Endometrial microvascular endothelial cells (primary cell): ENCODE data around the gene LENG9. TPM values are rescaled to one million over a fixed set of nuclear protein-coding genes. Genes with fewer than 3 reads are reported as not detected.
"Not testable (repeated sequence)": the region's sequence is repeated elsewhere in the genome, so short reads cannot be mapped to it uniquely, and the experiment has no call there.

ENCODE experiments used
- in situ Hi-C: cut with HindIII; loops from 2 replicates; pipeline ENCODE4 v1.10.0; 2017; ENCODE audit warnings: low sequenced_read_pairs, low pct_unique_long_range_greater_than_20kb; ENCODE audit errors: inconsistent ontology term
- total RNA-seq: library from RNA; depleted of rRNA; stranded (reverse); fragments of >200 nt; gene quantifications from one replicate; pipeline ENCODE4 v1.2.3, GENCODE V29; 2015; ENCODE audit errors: inconsistent ontology term

The LENG9 gene
- 4.4 TPM for total RNA-seq

DNA sequence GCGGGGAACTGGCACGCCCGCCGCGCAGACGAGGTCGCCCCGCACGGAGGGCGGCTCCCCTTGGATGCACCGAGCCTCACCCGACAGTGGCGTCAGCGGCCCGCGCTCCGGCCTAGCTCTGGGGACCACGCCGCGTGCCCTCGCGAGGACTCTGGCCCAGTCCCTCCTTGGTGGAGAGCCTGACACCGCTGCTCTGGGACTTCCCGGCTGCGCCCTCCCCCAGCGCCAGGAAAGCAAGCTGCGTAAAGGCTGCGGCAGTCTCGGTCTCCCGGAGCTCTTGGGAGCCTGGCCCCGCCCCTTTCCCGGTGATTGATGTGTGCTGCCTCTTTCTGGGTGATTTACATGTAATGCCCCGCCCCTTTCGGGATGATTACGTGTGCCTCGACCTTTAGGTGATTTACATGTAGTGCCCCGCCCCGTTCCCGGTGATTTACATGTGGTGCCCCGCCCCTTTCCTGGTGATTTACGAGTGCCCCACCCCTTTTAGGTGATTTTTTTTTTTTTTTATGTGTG is at the start of gene LENG9:
LENG9 (minus strand) TSS at position 248 of the 513 bp plus-strand sequence. CDS start 252 bp downstream, outside the sequence.
- in situ Hi-C loops: no loop called here

DNA sequence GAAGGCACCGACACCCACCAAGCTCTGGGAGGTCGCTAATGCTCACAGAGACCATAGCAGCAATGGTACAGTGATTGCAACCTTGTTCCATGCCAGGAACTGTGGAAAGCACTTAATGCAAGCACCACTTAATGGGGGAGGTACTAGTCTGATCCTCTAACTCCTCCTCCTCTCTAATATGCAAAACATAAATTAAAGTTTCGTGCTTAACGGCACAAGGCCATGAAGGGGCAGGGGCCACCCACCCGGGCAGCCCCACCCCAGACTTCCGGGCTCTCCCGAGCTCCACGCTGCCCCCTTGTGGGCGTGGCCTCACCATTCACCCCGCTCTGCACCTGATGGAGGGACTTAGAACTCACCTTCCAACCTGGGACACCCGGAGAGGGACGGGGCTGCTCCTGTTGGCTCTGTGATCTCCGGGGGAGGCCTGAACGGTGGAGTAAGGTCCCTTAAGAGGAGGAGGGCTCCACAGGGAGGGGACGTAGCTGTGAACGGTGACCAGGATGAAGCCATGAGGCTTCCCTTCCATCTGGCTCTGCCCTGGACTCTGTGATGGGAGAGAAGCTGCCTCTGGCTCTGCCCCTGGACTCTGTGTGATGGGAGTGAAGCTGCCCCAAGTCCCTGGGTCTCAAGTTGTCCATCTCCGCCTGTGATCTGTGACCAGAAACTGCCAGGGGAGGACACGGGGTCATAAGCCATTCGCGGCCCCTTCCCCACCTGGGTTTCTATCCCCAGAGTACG is 45.8 kb upstream of the LENG9 start:
- in situ Hi-C loops: not testable (repeated sequence)

DNA sequence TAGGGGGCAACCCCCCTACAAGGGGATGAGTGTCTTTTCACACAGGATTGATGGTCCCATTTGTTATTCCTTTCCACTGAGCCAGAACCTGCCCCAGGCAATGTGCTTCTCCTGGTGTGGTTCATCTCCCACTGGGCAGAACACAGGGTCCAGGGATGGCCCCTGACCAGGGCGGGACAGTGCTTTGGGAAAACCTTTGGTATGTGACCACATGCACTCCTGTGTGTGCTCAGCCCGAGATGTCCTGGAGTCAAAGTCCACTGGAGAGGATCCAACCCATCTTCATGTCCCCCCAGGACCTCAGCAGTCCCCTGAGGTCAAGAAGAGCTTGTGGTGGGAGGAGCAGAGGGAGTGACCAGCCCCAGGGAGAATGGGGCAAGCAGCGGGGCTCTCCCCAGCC is 44.9 kb upstream of the LENG9 start:
- in situ Hi-C loops: not testable (repeated sequence)

DNA sequence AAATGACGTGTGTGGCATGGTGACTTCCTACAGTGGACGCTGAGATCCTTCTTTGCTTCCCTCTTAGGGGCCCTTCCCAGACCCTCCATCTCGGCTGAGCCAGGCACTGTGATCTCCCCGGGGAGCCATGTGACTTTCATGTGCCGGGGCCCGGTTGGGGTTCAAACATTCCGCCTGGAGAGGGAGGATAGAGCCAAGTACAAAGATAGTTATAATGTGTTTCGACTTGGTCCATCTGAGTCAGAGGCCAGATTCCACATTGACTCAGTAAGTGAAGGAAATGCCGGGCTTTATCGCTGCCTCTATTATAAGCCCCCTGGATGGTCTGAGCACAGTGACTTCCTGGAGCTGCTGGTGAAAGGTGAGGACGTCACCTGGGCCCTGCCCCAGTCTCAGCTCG is 44.2 kb upstream of the LENG9 start:
- in situ Hi-C loops: no loop called here

DNA sequence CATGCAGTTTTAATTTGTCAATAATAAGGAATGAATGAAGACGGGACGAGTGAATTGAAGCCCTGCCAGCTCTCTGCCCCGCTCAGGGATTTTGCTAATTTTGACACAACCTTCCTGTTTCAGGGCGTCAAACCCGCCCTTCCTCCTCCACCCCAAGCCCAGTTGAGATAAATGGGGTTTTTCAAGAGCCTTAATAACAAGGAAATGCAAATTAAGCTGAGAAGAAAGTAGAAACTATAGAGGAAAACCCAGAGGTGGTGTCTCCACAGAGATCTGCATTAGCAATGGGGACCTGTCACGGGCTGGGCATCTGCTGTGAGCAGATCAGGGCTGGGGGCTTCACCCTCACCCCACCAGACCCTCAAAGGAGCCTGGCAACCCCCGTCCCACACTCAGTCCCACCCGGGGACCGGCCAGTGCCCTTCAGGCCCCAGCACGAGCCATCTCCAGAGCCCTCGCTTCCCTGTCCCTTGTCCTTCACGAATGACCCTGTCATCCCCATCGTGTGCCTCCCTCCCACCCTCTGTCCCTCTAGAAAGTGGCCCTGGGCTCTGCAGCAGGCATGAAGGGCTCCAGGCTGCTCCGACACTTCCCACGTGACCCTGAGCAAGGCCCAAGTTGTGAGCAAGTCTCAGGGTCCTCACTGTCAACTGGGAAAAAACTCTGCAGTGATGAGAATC is 43.6 kb upstream of the LENG9 start:
- in situ Hi-C loops: not testable (repeated sequence)

DNA sequence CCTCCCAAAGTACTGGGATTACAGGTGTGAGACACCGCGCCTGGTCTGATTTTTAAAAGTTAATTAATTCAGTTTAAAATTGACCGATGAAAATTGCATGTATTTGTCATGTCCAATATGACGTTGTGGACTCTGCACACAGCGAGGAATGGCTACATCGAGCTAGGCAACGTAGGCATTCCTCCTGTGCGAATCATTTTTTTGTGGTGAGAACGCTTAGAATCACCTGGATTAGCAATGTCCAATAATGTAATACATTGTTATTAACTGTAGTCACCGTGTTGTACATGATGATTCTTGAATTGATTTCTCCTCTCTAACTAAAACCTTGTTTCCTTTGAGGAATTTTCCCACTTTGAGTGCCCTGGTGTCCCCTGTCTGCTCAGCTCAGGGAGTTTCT is 42.5 kb upstream of the LENG9 start:
- in situ Hi-C loops: no loop called here

DNA sequence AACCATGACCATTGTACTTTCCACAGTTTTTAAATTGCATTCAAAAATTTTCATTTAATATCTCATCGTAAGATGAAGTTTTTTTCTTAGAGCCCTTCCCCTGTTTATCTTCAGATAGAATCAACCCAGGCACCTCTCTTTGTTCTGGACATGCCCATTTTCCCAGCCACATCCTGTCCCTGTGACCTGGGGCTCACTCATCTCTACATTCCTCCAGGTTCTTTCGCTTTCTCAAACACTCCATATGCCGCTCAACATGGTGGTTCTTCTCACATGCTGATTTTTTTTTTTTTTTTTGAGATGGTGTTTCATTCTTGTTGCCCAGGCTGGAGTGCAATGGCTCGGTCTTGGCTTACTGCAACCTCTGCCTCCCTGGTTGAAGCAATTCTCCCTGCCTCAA is 42.0 kb upstream of the LENG9 start:
- in situ Hi-C loops: not testable (repeated sequence)

DNA sequence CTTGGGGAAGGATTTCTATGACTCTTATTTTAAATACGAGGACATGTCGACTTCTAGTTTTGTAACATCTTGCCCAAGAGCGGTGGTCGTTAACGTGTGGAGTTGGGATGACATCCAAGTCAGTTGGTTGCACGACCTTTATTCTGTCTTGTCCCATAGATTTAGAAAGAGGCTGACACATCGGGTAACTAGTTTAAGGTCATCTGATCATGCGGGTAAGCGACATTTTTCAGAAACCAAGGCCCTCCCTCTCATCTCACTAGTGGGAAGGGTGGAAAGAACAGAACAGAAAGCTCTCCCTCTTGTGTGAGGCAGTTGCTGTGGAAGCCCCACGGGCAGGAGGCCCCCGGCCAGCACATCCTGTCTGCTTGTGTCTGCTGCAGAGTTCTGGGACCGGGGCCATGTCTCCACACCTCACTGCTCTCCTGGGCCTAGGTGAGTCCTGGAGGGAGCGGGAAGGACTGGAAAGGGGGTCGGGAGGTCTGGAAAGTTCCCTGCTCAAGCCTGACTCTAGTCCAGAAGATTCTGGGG is 39.0 kb upstream of the LENG9 start, which contains the start of gene LAIR2:
LAIR2 (plus strand) TSS at position 314 of the 531 bp plus-strand sequence; CDS start at position 402, 88 bp downstream.
- in situ Hi-C loops: no loop called here

DNA sequence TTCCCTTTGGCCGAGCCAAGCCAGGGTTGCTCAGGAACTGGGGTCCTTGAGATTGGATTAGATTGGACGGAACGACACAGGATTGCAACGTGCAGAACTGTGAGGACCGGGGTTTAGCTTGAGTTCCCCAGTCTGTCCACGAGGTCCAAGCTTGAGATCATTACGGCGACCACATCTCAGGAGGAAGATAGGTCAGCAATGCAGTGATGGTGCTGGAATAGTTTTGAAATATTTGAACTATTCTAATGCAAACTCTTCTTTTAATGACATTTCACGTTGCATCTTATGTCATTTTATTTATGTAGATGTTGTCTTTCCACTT is 34.8 kb upstream of the LENG9 start:
- in situ Hi-C loops: not testable (repeated sequence)

DNA sequence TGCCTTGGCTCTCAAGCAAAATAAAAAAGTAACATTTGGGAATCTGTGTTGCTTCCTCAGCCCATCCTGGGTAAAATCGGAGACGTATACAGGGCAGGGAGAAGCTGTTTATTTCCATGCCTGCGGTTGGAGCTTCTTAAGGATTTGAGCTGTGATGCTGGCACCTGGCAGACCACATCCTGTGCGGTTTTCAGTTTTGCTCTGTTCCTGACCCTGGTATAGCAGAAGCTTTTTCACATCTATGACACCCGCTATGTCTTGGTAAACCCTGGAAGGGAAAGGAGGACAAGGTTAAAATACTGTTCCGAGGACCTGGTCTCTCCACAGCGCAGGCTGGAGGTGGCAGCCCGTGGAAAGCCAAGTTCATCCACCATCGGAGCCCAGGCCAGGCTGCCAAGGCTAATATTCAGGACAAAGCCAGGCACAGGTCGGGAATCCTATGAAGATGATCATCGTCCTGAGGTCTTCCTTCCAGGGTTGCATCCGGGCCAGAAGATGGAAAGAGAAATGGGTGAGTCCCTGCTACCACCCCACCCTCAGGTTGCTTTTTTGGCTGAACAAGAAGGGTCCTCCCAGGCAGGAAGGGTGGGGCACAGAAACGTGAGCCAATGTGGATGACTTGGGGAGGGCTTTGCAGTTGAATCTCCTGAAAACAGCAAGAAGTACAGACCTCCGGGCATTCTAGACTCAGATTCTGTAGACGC is 34.3 kb upstream of the LENG9 start:
- in situ Hi-C loops: not testable (repeated sequence)

DNA sequence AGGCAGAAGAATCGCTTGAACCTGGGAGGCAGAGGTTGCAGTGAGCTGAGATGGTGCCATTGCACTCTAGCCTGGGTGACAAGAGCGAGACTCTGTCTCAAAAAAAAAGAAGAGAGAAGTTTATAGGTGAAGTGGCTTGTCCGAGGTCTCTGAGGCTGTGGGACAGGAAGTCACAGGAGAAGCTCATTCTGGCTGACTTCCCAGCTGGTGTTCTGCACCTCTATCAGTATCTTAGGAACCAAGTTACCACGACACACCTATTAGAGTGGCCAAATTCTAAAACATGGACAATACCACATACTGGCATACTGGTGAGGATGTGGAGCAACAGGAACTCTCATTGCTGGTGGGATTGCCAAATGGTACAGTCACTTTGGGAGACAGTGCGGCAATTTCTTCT is 31.7 kb upstream of the LENG9 start:
- in situ Hi-C loops: not testable (repeated sequence)

DNA sequence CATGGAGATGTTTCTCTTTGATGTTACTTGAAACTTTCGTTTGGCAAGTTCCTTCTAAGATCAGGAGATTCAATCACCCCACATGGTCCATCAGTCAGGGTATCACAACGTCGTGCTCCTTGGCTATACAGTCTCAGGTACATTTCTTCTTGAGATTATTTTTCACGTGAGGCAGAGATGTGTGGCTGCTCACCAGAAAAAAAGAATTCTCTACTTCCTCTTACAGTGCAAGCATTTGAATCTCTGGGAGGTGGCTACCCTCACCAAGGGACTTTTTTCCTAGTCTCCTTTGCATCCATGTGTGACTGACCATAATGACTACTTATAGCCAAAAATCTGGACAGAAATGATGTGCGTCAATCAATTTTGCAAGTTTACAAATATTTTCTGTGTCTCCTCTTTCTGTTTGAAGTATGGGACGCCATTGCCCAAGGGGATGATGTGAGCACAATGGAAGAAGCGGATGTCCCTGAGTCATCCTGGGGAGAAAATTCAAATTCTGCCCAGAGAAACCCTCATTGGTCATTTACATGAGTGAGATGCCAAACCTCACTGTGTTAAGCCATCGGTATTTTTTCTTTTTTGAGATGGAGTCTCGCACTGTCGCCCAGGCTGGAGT is 30.5 kb upstream of the LENG9 start:
- in situ Hi-C loops: no loop called here

DNA sequence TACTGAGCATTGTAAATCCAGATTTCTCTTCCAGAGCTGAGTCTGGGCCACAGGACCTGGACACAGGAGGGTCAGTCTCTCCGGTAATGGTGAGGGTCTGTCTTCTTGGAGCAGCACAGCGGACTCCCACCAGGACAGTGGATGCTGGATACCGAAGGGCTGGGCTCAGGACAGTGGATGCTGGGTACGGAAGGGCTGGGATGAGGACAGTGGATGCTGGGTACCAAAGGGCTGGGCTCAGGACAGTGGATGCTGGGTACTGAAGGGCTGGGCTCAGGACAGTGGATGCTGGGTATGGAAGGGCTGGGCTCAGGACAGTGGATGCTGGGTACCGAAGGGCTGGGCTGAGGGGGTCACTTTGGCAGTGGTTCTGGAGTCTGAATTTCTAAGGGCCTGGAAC is 29.5 kb upstream of the LENG9 start:
- in situ Hi-C loops: not testable (repeated sequence)

DNA sequence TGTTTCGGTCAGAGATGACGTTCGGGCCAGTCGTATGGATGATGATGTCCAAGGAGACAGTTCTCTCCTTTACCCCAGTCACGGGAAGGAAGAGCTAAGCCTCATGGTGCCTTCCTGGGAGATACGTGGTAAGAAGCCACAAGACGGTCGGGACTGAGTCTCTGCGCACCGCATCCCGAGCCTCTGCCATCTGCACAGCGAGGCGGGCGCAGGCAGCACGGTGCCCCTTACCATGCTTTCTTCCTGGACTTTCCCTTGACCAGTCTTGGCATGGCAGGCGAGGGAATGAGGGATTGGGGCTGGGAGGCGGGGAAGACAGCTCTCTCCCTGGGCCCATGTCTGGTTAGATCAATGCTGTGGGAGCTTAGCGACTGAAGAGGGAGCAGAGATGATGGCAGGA is 29.0 kb upstream of the LENG9 start:
- in situ Hi-C loops: no loop called here

DNA sequence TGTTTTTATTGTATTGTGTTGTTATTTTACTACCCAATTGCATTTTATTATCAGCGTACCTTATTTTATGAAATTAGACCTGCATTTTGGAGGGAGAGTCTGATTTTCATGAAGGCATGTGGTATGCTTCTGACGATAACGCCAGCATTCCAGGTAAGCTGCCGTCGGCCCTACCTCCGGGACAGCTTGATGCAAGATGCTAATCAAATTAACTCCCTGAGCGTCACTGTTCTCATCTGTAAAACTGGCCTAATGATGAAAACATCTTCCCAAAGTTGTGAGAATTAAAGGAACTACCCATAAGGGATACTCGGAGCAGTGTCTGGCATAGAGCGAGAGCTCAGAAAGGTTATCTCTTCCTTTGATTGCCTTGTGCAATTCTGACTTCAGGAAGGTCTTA is 26.2 kb upstream of the LENG9 start:
- in situ Hi-C loops: no loop called here

DNA sequence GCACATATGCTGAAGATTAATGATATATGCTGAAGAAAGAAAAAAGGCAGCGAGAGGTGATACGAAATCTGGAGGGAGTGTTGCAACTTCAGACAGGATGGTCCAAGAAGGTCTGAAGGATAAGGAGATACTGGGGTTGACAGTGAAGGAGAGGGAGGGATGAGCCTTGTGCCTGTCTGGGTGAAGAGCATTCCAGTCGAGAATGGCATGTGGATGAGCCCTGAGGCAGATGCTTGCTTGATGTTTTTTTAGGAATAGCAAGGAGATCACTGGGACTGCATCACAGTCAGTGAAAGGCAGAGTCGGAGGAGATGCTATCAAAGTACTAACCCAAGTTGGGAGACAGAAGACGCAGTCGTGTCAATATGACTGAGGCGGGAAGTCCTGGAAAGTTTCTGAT is 25.8 kb upstream of the LENG9 start:
- in situ Hi-C loops: no loop called here

DNA sequence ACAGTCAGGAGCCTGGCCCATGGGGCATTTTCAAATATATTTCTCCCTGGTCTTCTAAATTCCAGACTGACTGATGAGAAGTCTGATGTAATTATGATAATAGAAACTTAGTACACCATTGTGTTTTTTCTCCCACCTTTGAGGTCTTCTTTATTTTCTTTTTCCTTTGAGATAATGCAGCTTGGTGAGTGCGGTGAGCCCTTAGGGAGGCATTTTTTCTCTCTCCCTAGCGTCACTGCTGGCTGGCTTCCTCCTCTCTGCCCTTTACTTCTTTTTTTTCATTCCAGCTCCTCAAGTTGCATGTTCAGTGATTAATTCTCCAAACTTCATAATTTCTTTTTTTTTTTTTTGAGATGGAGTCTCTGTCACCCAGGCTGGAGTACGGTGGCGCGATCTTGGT is 22.3 kb upstream of the LENG9 start:
- in situ Hi-C loops: no loop called here

DNA sequence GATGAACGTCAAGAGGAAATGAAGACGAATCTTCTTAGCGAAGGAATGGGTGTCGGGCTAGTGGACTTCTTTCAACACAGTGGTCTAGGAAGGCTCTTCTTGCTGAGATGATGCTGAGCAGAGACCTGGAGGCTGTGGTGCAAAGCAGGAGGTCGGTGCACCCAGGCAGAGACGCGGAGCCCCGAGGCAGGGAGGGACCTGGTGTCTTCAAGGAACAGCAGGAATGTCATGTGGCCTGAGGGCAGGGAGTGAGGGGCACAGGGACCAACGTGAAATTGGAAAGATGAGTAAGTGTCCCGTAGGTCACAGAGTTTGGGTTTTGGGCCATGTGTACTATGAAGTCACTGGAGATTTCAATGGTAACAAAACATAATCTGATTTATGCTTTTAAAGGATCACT is 20.9 kb upstream of the LENG9 start:
- in situ Hi-C loops: no loop called here

DNA sequence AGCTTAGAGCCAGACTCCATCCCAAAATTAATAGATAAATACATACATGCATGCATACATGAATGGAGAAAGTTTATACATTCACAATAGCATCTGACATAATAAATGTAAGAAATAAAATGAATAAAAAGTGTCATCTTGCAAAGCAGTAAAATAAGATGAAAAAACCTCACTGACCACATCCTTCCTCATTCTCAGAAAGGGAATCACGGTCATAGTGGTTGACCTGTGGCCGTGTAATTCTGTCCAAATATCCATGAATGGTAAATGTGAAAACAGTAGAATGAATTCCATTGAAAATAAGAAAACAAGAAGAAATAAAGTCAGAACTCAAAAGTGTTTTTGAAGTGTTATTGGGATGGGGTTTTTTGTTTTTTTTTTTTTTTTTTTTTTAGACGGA is 19.3 kb upstream of the LENG9 start:
- in situ Hi-C loops: no loop called here
